GM23338 (cell line): ENCODE results near the gene TRAF5. TPM values are rescaled to one million over a fixed set of nuclear protein-coding genes. Genes with fewer than 3 reads are reported as not detected.
A peak's percentile ranks its signal among the peaks of the same experiment; 100 is the strongest.

Experiments used
- ATAC-seq: fragments of 200-7000 bp; cut with Tn5 transposase; 3 replicates; pipeline ENCODE4 v1.9.1; 2020
- DNase-seq: peaks from one replicate; pipeline ENCODE4 v3.0.0-alpha.2; 2015; ENCODE audit warnings: low spot score
- H2AFZ ChIP-seq: fragments of 200-600 bp; sonication (generic); 2 replicates; pipeline ENCODE4 v1.8.0; 2016; ENCODE audit warnings: antibody characterized with exemption, mild to moderate bottlenecking, moderate library complexity
- H3F3A ChIP-seq: fragments of 200-600 bp; sonication (generic); replicated peaks from 2 replicates; pipeline ENCODE4 v1.8.0; 2017; ENCODE audit warnings: antibody characterized with exemption, mixed run types, low read depth
- H3K27ac ChIP-seq: fragments of 200-600 bp; sonication (generic); 2 replicates; pipeline ENCODE4 v1.6.1; 2016; ENCODE audit warnings: low read depth
- H3K27me3 ChIP-seq: fragments of 200-600 bp; sonication (generic); 2 replicates; pipeline ENCODE4 v1.8.0; 2016; ENCODE audit warnings: mild to moderate bottlenecking, mixed run types, moderate library complexity; ENCODE audit not compliant: insufficient read depth
- H3K36me3 ChIP-seq: fragments of 200-600 bp; sonication (generic); 2 replicates; pipeline ENCODE4 v1.8.0; 2016; ENCODE audit warnings: mild to moderate bottlenecking; ENCODE audit not compliant: insufficient read depth
- H3K4me1 ChIP-seq: fragments of 200-600 bp; sonication (generic); 2 replicates; pipeline ENCODE4 v1.8.0; 2016; ENCODE audit warnings: mild to moderate bottlenecking, moderate library complexity; ENCODE audit not compliant: insufficient read depth
- H3K4me2 ChIP-seq: fragments of 200-600 bp; sonication (generic); 2 replicates; pipeline ENCODE4 v1.7.1; 2017; ENCODE audit warnings: mixed run types
- H3K4me3 ChIP-seq: fragments of 200-600 bp; sonication (generic); 2 replicates; pipeline ENCODE4 v1.6.1; 2016; ENCODE audit warnings: mixed run types
- H3K79me2 ChIP-seq: fragments of 200-600 bp; sonication (generic); replicated peaks from 2 replicates; pipeline ENCODE4 v1.8.0; 2017; ENCODE audit warnings: mild to moderate bottlenecking; ENCODE audit not compliant: insufficient read depth
- H3K9me2 ChIP-seq: fragments of 200-600 bp; sonication (generic); 2 replicates; pipeline ENCODE4 v1.8.0; 2017; ENCODE audit not compliant: insufficient read depth
- H4K20me1 ChIP-seq: fragments of 200-600 bp; sonication (generic); replicated peaks from 2 replicates; pipeline ENCODE4 v1.8.0; 2017; ENCODE audit warnings: mild to moderate bottlenecking; ENCODE audit not compliant: insufficient read depth
- H3K27ac Mint-ChIP-seq: 2 replicates; pipeline ENCODE4 v1.8.0; 2020; ENCODE audit warnings: inconsistent platforms, mild to moderate bottlenecking, moderate library complexity, mixed read lengths
- H3K27me3 Mint-ChIP-seq: 3 replicates; pipeline ENCODE4 v1.8.0; 2022; ENCODE audit warnings: low read depth, mild to moderate bottlenecking, moderate library complexity, mixed read lengths, inconsistent platforms; ENCODE audit not compliant: insufficient read depth, poor library complexity
- H3K36me3 Mint-ChIP-seq: 3 replicates; pipeline ENCODE4 v1.8.0; 2021; ENCODE audit warnings: low read depth, mild to moderate bottlenecking, inconsistent platforms, moderate library complexity, mixed read lengths
- H3K4me1 Mint-ChIP-seq: 3 replicates; pipeline ENCODE4 v1.8.0; 2020; ENCODE audit warnings: mild to moderate bottlenecking, inconsistent platforms, mixed read lengths
- H3K4me3 Mint-ChIP-seq: 3 replicates; pipeline ENCODE4 v1.8.0; 2021; ENCODE audit warnings: moderate library complexity, mild to moderate bottlenecking, inconsistent platforms, mixed read lengths
- H3K9me3 Mint-ChIP-seq: 3 replicates; pipeline ENCODE4 v1.8.0; 2020; ENCODE audit warnings: moderate library complexity, mild to moderate bottlenecking, inconsistent platforms, mixed read lengths
- ETS1 ChIP-seq: IDR thresholded peaks from 2 replicates; pipeline ENCODE4 v1.6.1; 2016; ENCODE audit warnings: antibody characterized with exemption
- NANOG ChIP-seq: IDR thresholded peaks from 2 replicates; pipeline ENCODE4 v1.6.1; 2016; ENCODE audit warnings: antibody characterized with exemption, borderline replicate concordance
- polyA plus RNA-seq: library from polyadenylated mRNA; unstranded; fragments of >200 nt; fragmentation: Nextera tagmentation; extraction: Ambion mirVana; gene quantifications from 2 replicates; pipeline ENCODE4 v1.2.1, GENCODE V29; 2016
- total RNA-seq: library from RNA; depleted of rRNA; stranded (reverse); fragments of >200 nt; shearing (Covaris generic); gene quantifications from 2 replicates; pipeline ENCODE4 v1.2.3, GENCODE V29; 2014
- TF ChIP-seq, protein P1 (sequence below): fragments of 250-450 bp; sonication (Bioruptor Pico); IDR thresholded peaks from 2 replicates; pipeline ENCODE4 v1.5.0; 2020; ENCODE audit warnings: mild to moderate bottlenecking, moderate library complexity

TRAF5 gene
- total and polyA plus RNA-seq, 2 experiments from 2014 or later = 9.2 to 18.9 TPM

DNA sequence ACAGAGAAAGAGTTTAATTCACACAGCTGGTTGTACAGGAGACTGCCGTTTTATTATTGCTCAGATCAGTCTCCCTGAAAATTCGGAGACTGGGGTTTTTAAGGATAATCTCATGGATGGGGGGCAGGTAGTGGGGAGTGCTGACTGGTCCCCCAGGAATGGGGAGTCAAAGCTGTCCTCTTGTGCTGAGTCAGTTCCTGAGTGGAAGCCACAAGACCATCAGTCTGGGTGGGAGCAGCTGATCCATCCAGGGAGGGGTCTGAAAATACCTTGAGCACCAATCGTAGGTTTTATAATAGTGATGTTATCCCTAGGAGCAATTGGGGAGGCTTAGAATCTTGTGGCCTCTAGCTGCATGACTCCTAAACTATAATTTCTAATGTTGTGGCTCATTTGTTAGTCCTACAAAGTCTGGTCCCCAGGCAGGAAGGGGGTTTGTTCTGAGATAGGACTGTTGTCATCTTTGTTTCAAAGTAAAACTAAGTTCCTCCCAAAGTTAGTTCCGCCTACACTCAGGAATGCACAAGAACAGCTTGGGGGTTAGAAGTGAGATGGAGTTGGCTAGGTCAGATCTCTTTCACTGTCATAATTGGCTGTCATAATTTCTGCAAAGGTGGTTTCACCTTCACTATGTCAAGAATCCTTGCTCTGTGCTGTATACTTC lies 50.3 kb downstream of the TRAF5 start (continued):
- no peak for TF ChIP-seq ETS1
- TF ChIP-seq, protein P1, sequence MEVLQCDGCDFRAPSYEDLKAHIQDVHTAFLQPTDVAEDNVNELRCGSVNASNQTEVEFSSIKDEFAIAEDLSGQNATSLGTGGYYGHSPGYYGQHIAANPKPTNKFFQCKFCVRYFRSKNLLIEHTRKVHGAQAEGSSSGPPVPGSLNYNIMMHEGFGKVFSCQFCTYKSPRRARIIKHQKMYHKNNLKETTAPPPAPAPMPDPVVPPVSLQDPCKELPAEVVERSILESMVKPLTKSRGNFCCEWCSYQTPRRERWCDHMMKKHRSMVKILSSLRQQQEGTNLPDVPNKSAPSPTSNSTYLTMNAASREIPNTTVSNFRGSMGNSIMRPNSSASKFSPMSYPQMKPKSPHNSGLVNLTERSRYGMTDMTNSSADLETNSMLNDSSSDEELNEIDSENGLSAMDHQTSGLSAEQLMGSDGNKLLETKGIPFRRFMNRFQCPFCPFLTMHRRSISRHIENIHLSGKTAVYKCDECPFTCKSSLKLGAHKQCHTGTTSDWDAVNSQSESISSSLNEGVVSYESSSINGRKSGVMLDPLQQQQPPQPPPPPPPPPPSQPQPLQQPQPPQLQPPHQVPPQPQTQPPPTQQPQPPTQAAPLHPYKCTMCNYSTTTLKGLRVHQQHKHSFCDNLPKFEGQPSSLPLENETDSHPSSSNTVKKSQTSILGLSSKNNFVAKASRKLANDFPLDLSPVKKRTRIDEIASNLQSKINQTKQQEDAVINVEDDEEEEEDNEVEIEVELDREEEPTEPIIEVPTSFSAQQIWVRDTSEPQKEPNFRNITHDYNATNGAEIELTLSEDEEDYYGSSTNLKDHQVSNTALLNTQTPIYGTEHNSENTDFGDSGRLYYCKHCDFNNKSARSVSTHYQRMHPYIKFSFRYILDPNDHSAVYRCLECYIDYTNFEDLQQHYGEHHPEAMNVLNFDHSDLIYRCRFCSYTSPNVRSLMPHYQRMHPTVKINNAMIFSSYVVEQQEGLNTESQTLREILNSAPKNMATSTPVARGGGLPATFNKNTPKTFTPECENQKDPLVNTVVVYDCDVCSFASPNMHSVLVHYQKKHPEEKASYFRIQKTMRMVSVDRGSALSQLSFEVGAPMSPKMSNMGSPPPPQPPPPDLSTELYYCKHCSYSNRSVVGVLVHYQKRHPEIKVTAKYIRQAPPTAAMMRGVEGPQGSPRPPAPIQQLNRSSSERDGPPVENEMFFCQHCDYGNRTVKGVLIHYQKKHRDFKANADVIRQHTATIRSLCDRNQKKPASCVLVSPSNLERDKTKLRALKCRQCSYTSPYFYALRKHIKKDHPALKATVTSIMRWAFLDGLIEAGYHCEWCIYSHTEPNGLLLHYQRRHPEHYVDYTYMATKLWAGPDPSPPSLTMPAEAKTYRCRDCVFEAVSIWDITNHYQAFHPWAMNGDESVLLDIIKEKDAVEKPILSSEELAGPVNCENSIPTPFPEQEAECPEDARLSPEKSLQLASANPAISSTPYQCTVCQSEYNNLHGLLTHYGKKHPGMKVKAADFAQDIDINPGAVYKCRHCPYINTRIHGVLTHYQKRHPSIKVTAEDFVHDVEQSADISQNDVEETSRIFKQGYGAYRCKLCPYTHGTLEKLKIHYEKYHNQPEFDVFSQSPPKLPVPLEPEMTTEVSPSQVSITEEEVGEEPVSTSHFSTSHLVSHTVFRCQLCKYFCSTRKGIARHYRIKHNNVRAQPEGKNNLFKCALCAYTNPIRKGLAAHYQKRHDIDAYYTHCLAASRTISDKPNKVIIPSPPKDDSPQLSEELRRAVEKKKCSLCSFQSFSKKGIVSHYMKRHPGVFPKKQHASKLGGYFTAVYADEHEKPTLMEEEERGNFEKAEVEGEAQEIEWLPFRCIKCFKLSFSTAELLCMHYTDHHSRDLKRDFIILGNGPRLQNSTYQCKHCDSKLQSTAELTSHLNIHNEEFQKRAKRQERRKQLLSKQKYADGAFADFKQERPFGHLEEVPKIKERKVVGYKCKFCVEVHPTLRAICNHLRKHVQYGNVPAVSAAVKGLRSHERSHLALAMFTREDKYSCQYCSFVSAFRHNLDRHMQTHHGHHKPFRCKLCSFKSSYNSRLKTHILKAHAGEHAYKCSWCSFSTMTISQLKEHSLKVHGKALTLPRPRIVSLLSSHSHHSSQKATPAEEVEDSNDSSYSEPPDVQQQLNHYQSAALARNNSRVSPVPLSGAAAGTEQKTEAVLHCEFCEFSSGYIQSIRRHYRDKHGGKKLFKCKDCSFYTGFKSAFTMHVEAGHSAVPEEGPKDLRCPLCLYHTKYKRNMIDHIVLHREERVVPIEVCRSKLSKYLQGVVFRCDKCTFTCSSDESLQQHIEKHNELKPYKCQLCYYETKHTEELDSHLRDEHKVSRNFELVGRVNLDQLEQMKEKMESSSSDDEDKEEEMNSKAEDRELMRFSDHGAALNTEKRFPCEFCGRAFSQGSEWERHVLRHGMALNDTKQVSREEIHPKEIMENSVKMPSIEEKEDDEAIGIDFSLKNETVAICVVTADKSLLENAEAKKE (CRISPR knock-in tag) = no peak

DNA sequence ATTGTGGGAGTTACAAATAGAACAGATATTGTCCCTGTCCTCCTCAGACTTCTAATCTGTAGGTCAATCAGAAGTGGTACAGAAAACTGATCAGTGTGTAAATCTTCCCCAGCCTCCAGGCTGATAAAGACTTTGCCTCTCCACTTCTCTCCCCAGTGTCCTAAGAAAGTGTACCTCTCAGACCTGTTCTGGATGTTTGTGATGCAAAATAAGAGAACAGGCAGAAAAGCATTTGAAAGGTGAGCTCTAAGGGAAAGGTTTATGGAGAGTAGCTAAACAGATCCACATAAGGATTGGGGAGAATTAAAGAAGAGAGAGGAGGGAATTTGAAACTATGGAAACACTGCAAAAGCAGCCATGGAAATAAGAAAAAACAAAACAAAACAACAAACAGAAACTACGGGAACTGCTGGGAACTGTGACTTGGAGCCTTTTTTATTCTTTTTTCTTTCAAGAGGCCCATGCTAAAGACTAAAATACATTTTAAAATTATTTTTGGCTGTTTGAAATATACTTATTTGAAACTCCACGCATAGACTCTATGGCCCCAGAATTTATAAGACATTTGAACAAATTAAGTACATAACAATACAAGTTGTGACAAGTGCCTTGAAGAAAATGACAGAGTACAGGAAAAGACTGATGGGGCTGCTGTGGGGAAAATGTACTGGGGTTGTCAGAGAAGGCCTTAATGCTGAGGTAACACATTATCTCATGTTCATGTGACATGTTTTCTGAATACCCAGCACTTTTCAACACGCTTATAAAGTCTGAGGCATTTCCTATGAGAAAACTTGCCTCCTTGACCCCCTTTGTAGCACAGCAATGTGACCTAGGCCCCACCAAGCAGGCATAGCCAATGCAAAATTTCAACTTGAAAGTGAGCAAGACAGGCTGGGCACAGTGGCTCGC lies 51.2 kb downstream of the TRAF5 start:
- no peaks in the 10 kb centered on the region for H4K20me1 ChIP-seq
- peak; percentile 84 for ATAC-seq
- no peak overlapping the region for H2AFZ ChIP-seq
- no peaks in the 10 kb centered on the region for H3K79me2 ChIP-seq
- peaks cover 46% of the 10 kb centered on the region for H3K4me1 Mint-ChIP-seq
- H3K4me2 ChIP-seq = peak overlapping the region; percentile 19
- peak overlapping the region; percentile 44 for H3K4me3 Mint-ChIP-seq
- H3F3A ChIP-seq = peaks cover 2% of the 10 kb centered on the region
- H3K27me3 Mint-ChIP-seq = peaks cover 4% of the 10 kb centered on the region
- H3K9me2 ChIP-seq = no peaks in the 10 kb centered on the region
- no peaks in the 10 kb centered on the region for H3K36me3 ChIP-seq
- H3K27ac ChIP-seq = peak overlapping the region; percentile 26; the same call in 1 of the 2 replicates
- H3K27ac Mint-ChIP-seq = peak overlapping the region; percentile 46
- no peaks in the 10 kb centered on the region for H3K9me3 Mint-ChIP-seq
- no peaks in the 10 kb centered on the region for H3K27me3 ChIP-seq
- H3K4me1 ChIP-seq = peaks cover 25% of the 10 kb centered on the region
- peaks cover 8% of the 10 kb centered on the region; the same call in 2 of the 3 replicates for H3K36me3 Mint-ChIP-seq
- no peak overlapping the region for H3K4me3 ChIP-seq
- DNase-seq = peak; percentile 77
- TF ChIP-seq ETS1 (no peak), NANOG (no peak)
- TF ChIP-seq, protein P1 (CRISPR knock-in tag) = no peak
